HEK293 (cell line): ENCODE results near the gene CA5A.
"Not testable (repeated sequence)": the region's sequence is repeated elsewhere in the genome, so short reads cannot be mapped to it uniquely, and the experiment has no call there.

ENCODE experiments used
- YY1 ChIP-seq: fragments of 450-650 bp; formaldehyde crosslinking; IDR thresholded peaks from 2 replicates; pipeline ENCODE4 v1.5.1; 2018; ENCODE audit warnings: missing biosample characterization, missing genetic modification characterization
- ZBTB7A ChIP-seq: fragments of 450-650 bp; formaldehyde crosslinking; IDR thresholded peaks from 2 replicates; pipeline ENCODE4 v1.5.1; 2016; ENCODE audit warnings: low read depth, missing biosample characterization, missing genetic modification characterization

- TF ChIP-seq ZBTB7A (tag by site-specific recombination); YY1: not testable (repeated sequence)
Observed at GRCh38 chr16:87870418-87871291, 65.7 kb downstream of the CA5A start.
